ENCODE results near the gene GOT2. TPM values are rescaled to one million over a fixed set of nuclear protein-coding genes. Genes with fewer than 3 reads are reported as not detected.

The GOT2 gene
- polyA plus RNA-seq, 1 donor from 2014 or later, result 55.6 TPM

- Histone ChIP-seq H3K9me3 (ENCODE audit: low read length) (no peaks in the 10 kb centered on the region), H3K79me2 (replicated peaks; ENCODE audit: insufficient read depth, low read length) (no peaks in the 10 kb centered on the region), H3F3A (ENCODE audit: insufficient read depth, low read length, poor library complexity, severe bottlenecking) (no peaks in the 10 kb centered on the region), H3K27ac (ENCODE audit: low read length) (no peak overlapping the region), H3K27me3 (ENCODE audit: insufficient read depth, low read depth, low read length) (no peaks in the 10 kb centered on the region), H3K9ac (ENCODE audit: low read length) (no peak overlapping the region), H3K4me3 (ENCODE audit: low read length) (no peak overlapping the region), H2AFZ (ENCODE audit: low read depth, low read length) (no peak overlapping the region), H3K9me2 (ENCODE audit: insufficient read depth, low read length) (no peaks in the 10 kb centered on the region), H4K20me1 (ENCODE audit: insufficient read depth) (no peaks in the 10 kb centered on the region), H3K4me2 (ENCODE audit: low read length) (no peak overlapping the region), H3K36me3 (ENCODE audit: insufficient read depth, low read length) (no peaks in the 10 kb centered on the region)
- TF ChIP-seq, protein P1, sequence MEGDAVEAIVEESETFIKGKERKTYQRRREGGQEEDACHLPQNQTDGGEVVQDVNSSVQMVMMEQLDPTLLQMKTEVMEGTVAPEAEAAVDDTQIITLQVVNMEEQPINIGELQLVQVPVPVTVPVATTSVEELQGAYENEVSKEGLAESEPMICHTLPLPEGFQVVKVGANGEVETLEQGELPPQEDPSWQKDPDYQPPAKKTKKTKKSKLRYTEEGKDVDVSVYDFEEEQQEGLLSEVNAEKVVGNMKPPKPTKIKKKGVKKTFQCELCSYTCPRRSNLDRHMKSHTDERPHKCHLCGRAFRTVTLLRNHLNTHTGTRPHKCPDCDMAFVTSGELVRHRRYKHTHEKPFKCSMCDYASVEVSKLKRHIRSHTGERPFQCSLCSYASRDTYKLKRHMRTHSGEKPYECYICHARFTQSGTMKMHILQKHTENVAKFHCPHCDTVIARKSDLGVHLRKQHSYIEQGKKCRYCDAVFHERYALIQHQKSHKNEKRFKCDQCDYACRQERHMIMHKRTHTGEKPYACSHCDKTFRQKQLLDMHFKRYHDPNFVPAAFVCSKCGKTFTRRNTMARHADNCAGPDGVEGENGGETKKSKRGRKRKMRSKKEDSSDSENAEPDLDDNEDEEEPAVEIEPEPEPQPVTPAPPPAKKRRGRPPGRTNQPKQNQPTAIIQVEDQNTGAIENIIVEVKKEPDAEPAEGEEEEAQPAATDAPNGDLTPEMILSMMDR (IDR thresholded peaks at IDR 0.05; ENCODE audit: poor library complexity, severe bottlenecking), result no peak
- TF ChIP-seq RAD21 (conservative IDR thresholded peaks at IDR 0.05) (no peak), REST (IDR thresholded peaks at IDR 0.05; ENCODE audit: borderline replicate concordance) (no peak), SMC3 (conservative IDR thresholded peaks at IDR 0.05; ENCODE audit: poor library complexity) (no peak)
These were observed 55.4 kb downstream of the GOT2 start for GRCh38 chr16:58678716-58679115.

GRCh38 chr16:58678269-58678668 is 55.8 kb downstream of the GOT2 start:
- Histone ChIP-seq H3K27ac (ENCODE audit: low read length) (no peak overlapping the region), H3K4me2 (ENCODE audit: low read length) (no peak overlapping the region), H4K20me1 (ENCODE audit: insufficient read depth) (no peaks in the 10 kb centered on the region), H3K9me2 (ENCODE audit: insufficient read depth, low read length) (no peaks in the 10 kb centered on the region), H3K36me3 (ENCODE audit: insufficient read depth, low read length) (no peaks in the 10 kb centered on the region), H3K79me2 (replicated peaks; ENCODE audit: insufficient read depth, low read length) (no peaks in the 10 kb centered on the region), H2AFZ (ENCODE audit: low read depth, low read length) (no peak overlapping the region), H3K9ac (ENCODE audit: low read length) (no peak overlapping the region), H3K4me3 (ENCODE audit: low read length) (no peak overlapping the region), H3K27me3 (ENCODE audit: insufficient read depth, low read depth, low read length) (no peaks in the 10 kb centered on the region), H3F3A (ENCODE audit: insufficient read depth, low read length, poor library complexity, severe bottlenecking) (no peaks in the 10 kb centered on the region), H3K9me3 (ENCODE audit: low read length) (no peaks in the 10 kb centered on the region)
- TF ChIP-seq EZH2 (IDR thresholded peaks at IDR 0.05; ENCODE audit: borderline replicate concordance, insufficient read depth, low read length, poor library complexity, severe bottlenecking) (no peak), REST (IDR thresholded peaks at IDR 0.05; ENCODE audit: borderline replicate concordance) (no peak)
